Activated CD4-positive, alpha-beta T cell treated with anti-CD3 and anti-CD28 coated beads, Interleukin-2, amount 50 U/mL, for 4 hours (primary cell): Measurements from ENCODE around the gene CTRB1.
"Not testable (repeated sequence)": the region's sequence is repeated elsewhere in the genome, so short reads cannot be mapped to it uniquely, and the experiment has no call there.

ENCODE experiments used
- DNase-seq, 2 experiments: peaks; one replicate each; pipeline ENCODE4 v3.0.0-alpha.2; 2020

CTRB1 gene

DNA sequence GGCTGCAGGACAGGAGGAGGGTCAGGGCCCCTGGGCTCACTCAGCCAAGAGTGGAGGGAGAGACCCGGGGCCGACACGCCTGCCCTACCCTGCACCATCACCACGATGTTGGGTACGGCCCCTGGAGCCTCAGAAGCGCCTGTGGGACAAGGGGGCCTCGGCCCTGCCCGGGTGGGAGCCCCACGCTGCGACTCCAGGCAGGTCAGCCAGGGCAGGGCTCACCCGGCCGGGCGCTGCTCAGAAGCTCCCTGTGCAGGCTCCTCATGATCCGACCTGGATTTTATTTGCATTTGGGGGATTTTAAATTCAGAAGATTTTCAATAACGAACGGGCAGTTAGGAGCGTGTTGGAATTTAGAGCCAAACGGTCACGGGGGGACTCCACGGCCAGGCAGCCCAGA, 13.9 kb upstream of the CTRB1 start:
- not testable (repeated sequence) for DNase-seq

DNA sequence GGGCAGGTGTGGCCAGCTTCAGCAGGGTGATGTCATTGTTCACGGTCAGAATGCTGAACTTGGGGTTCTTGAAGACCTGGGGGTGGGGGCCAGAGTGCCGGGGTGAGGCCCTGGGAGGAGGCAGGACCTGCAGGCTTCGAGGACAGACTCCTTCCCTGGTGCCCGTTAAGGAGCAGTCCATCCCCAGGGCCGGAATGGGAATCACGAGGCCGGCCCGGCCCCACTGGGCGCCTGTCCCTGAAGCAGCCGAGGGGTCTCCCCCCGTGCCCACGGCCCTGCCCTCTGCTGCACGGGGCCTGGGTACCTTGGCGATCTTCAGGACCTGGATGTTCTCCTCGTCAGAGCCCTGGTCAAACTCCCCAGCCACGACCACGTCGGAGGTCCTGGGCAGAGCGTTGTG, 13.3 kb upstream of the CTRB1 start:
- DNase-seq = not testable (repeated sequence)

DNA sequence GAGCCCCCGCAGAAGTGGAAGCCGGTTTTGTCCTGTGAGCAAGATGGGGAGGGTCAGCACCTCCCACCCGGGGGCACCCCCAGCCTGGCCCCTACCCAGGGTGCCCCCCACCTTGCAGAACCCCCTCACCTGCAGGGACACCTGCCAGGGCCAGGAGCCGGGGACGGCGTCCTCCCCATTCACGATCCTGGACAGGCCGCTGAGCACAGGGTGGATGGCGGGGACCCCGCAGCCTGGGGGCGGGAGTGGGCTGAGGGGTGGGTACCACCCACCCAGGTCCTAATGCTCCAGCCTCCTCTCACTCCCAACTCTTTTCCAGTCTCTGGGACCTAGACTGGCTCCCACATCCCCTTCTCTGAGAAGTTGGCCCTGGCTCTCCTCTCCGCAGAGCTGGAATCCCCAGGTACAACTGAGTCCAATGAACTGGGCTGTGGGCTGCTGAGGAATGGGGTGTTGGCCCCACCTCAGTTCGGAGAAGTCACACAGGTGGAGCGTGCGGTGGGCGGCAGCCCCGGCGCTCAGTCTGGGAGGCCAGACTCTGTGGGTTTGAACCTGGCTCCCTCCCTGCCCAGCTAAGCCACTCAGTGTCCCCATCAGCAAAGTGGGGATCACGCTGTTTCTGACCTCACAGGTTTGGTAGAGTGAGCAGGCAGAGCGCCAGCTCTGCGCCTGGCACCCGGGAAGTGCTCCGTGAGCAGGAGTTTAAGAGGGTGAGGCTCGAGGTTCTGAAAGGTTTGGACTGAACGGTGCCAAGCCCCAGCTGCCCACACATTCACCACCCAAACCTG, 12.6 kb upstream of the CTRB1 start:
- not testable (repeated sequence) for DNase-seq

DNA sequence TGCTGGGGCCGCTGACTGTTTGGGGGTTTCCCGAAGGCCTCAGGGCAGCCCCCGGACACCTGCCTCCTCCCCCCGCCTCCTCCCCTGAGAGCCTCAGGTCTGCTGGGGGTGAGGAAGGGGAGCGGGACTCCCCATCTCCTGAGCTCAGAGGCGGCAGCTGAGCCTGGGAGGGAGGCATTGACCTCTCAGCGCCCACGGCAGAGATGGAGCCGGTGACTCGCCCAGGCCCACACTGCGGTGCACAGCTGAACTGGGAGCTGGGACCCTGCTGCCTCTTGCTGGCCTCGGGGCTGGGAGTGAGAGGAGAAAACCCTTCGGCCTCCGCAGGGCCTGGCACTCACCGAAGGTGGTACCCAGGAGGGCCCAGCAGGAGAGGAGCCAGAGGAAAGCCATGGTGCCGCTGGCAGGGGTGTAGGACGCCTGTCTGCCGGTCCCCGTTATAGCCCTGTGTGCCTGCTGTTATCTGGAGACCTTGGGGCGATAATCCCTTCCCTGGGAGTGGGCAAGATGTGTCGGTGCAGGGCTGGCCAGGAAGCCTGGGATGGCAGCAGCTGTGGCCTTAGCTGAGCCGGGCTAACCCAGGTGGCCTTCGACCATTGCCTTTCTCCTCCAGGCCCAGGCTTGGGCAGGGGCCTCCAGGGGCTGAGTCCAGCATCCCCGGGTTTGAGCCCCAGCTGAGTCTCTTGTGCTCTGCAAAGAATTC, 11.9 kb upstream of the CTRB1 start, which contains the start of gene CTRB2:
TSS of gene CTRB2 (minus strand) at position 413 of the 703 bp plus-strand sequence. CDS start at position 393, 20 bp downstream.
- no peak for DNase-seq

DNA sequence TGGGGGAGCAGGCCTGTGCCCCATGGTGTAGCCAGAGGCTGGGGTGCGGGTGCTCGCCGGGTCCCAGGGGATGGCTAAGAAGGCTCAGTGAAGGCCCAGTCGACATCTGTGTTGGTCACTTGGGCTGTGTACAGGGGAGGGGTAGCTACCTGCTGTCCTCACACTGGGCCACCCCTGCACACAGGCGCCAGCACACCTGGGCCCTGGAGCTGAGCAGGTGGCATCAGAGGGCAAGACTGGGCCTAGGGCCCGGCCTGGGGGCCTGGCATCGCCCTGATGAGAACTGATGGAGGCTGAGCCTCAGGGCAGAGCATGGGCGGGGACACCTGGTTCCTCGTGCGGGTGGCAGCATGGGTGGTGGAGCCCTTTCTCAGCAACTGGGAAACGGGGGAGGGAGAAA, 11.0 kb upstream of the CTRB1 start:
- DNase-seq = no peak

DNA sequence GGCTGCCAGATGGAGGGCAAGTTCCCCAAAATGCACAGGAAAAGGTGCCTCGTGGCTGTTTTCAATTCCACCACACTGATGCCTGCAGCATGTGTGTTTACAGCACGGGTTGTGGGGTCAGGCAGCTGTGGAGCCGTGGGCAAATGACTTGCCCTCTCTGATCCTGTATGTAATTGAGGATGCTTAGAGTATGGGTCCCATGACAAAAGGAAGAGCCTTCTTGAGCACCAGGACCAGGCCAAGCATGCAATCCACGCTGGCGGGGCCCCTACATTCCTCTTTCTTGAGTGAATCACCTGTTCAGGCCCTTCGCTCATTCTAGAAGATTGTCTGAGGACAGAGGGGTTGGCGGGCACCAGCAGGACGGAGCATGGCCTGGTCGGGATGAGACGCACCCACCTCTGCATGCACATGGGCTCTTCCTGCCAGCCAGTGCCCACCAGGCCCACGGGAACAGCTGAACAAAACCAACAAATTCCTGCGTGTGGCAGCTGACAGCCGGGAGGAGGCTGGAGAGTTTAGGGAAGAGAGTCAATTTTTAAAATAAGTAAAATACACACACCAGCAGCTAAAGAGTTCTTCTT, 10.5 kb upstream of the CTRB1 start:
- no peak for DNase-seq

DNA sequence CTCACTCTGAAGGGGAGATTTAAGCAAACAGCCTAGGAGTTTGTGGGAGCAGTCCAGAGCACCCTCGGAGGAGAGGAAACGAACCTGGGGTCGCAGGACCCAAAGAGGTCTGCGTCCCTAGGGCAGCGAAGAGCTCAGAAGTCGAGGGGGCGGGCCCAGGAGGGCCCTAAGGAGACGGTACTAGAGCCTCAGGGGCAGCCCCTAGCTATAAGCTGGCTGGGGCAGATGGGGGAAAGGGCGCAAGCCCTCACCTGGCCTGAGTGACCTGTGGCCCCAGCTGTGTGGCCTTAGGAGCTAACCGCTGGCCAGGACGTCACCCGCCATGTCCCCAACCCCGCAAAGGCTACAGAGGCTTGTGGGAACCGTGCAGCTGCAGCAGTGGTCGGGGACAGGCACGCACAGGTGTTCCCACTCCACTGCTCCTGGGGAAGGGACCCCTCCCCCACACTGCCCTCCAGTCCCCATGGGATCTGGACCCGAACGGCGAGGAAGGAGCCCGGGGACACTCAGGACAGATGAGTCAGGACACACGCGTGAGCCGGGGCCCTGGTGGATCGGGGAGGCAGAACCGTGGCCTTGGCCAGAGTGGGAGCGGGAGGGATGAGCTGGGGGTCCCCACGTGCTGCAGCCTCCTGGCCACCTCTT, 9.8 kb upstream of the CTRB1 start:
- DNase-seq = no peak

DNA sequence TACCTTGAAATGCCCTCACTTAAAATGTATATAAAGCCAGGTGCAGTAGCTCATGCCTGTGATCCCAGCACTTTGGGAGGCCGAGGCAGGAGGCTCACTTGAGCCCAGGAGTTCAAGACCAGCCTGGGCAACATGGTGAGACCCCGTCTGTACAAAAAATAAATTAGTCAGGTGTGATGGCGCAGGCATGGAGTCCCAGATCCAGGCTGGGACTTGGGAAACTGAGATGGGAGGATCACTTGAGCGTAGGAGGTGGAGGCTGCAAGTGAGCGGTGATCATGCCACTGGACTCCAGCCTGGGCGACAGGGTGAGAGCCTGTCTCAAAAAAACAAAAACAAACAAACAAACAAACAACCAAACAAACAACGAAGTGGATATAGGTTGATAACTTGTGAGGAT, 9.3 kb upstream of the CTRB1 start:
- not testable (repeated sequence) for DNase-seq

DNA sequence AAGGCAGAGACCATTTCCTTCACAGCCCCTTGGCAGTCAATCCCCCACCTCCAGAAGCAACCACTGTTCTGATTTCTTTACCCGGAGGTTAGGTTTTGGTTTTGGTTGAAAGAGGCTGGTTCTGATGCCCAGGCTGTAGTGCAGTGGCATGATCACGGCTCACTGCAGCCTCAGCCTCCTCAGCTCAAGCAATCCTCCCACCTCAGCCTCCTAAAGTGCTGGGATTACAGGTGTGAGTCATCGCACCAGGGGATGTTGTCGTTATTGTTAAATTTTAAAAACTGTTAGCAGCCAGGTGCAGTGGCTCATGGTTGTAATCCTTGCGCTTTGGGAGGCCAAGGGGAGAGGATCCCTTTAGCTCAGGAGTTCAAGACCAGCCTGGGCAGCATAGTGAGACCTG, 8.8 kb upstream of the CTRB1 start:
- DNase-seq = no peak

DNA sequence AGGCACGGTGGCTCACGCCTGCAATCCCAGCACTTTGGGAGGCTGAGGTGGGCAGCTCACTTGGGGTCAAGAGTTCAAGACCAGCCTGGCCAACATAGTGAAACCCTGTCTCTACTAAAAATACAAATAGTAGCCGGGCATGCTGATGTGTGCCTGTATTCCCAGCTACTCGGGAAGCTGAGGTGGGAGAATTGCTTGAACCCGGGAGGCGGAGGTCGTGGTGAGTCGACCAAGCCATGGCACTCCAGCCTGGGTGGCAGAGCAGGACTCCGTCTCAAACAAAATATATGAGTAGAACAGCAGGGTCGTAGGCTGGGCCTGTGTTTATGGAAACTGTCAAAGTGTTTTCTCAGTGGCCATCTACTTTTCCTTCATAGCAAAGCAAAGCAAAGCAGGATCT, 7.5 kb upstream of the CTRB1 start:
- not testable (repeated sequence) for DNase-seq

DNA sequence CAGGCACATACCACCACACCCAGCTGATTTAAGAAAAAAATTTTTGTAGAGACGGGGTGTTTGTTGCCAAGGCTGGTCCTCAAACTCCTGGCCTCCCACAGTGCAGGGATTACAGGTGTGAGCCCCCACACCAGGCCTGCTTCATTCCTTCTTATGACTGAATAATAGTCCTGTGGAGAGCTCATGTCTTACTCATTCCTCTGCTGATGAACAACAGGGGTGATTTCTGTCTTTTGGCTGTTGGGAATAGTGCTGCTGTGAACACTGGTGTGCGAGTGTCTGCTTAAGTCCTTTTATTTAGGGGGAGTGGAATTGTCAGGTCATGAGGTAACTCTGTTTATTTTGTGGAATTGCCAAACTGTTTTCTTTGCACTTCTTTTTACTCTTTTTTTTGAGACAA, 2.7 kb upstream of the CTRB1 start:
- no peak for DNase-seq

DNA sequence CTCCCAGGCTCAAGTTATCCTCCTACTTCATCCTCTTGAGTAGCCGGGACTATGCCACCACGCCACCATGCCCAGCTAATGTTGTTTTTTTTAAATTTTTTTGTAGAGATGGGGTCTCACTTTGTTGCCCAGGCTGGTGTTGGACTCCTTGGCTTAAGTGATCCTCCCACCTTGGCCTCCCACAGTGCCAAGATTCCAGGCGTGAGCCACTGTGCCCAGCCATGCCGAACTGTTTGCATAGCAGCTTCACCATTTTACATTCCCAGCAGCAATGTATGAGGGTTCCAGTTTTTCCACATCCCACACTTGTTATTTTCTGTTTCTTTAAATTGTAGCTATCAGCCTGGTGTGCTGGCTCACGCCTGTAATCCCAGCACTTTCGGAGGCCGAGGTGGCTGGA, 2.2 kb upstream of the CTRB1 start:
- no peak for DNase-seq

DNA sequence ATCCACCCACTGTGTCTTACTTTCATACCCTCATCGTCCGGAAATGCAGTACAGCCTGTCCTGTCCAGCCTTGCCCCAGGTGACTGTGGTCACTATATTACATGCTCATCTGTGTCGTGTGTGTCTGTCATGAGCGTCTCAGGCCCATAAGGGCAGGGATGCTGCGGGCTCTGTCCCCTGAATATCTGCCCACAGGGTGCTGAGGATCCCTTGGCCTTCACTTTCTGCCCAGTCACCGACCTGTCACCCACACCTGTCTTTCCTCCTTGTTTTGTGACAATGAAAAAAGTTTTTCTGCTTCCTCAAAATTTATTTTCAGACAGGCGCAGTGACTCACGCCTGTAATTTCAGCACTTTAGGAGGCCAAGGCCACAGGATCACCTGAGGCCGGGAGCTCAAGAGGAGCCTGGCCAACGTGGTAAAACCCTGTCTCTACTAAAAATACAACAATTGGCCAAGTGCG, 1.4 kb upstream of the CTRB1 start:
- no peak for DNase-seq

DNA sequence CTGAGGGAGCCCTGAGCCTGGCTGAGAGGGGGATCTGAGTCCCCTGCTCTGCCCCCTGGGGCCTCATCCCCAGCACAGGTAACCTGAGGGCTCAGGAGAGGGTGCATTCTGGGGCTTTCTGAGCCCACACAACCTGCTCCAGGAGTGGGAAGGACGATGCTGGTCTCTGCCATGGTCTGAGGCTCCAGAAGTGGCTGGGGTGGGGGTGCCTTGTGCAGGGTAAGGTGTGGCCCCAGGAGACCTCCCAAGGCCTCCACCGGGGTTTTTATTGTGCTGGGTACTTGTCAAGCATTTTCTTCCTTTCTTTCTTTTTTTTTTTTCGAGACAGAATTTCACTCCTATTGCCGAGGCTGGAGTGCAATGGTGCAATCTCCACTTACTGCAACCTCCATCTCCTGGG, 300 bp downstream of the CTRB1 start:
- DNase-seq = no peak

DNA sequence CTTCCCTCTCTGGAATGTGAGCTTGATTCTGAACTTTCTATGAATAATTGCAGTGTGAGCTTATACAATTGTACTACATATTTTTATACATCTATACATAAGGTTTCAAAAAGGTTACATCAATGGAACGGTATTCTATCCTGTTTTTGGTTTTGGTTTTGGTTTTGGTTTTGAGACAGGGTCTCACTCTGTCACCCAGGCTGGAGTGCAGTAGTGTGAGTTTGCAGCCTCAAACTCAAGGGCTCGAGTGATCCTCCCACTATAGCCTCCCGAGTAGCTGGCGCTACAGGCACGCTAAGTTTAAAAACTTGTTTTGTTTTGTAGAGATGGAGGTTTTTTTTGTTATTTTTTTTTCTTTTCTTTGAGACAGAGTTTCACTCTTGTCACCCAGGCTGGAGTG, 1.1 kb downstream of the CTRB1 start:
- no peak for DNase-seq

DNA sequence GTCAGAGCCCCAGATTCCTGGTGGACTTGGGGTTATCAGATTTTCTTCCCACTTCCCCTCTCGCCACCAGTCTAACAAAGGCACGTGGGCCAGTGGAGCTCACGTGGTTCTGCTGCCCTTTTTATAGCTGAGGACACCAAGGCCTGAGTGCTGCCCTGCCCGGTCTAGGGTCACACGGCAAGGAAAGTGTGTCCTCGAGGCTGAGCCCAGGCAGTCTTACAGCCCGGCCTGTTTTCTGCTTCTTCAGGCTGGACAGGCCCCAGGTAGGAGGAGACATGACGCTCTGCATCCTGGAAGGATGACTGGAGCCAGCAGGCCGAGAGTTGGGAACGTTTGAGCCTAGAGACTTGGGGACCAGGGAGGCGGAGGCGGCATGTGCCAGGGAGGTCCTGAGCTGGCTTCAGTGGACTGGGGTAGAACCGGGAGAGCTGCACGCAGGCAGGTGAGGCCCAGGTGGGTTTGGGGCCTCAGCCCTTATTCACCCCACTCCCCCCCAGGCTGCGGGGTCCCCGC, 3.5 kb downstream of the CTRB1 start:
- DNase-seq = no peak

DNA sequence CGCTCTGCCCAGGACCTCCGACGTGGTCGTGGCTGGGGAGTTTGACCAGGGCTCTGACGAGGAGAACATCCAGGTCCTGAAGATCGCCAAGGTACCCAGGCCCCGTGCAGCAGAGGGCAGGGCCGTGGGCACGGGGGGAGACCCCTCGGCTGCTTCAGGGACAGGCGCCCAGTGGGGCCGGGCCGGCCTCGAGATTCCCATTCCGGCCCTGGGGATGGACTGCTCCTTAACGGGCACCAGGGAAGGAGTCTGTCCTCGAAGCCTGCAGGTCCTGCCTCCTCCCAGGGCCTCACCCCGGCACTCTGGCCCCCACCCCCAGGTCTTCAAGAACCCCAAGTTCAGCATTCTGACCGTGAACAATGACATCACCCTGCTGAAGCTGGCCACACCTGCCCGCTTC, 4.3 kb downstream of the CTRB1 start:
- DNase-seq = not testable (repeated sequence)

DNA sequence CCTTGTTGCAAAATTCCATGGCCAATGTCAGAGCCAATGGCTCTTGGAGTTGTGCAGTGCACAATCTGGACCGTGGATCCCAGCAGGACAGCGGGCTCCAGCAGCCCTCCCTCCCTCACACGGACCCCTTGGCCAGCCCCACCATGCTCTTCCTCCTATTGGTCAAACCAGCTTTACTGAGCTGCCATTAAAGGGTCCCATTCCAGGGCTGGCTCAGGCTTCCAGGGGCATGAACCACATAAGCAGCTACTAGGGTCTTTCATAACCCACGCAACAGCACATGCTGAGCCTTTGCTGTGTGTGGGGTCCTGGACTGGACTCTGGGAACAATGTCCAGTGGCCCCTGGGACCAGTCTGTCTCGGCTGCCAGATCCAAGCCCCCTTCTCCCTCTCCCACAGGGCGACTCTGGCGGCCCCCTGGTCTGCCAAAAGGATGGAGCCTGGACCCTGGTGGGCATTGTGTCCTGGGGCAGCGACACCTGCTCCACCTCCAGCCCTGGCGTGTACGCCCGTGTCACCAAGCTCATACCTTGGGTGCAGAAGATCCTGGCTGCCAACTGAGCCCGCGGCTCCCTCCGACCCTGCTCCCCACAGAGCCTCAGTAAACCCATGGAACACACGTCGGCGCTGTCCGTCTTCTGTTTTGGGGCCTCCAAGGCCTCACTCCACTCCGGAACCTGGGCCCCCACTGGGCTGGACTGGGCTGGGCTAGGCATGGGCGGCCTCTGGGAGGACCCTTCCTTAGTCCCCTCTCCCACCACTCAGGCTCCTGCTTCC, 5.7 kb downstream of the CTRB1 start:
- DNase-seq = no peak

DNA sequence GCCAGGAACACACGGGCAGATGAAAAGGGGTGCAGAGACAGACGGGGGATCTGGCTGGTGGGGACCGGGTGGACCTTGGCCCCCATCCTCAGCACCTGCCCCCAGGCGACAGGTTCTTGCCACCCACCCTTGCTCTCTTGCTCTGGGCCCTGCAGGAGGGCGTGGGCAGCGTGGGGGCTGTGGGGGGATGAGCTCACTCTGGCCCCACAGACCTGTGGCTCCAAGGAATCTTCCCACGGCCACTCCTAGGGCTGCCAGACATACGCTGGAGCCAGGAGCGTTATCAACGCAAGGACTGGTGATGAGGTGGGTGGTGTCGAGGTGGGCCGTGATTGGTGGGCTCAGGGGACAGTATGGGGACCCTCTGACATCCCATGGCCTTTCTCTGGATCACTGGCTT, 6.3 kb downstream of the CTRB1 start:
- DNase-seq = no peak

DNA sequence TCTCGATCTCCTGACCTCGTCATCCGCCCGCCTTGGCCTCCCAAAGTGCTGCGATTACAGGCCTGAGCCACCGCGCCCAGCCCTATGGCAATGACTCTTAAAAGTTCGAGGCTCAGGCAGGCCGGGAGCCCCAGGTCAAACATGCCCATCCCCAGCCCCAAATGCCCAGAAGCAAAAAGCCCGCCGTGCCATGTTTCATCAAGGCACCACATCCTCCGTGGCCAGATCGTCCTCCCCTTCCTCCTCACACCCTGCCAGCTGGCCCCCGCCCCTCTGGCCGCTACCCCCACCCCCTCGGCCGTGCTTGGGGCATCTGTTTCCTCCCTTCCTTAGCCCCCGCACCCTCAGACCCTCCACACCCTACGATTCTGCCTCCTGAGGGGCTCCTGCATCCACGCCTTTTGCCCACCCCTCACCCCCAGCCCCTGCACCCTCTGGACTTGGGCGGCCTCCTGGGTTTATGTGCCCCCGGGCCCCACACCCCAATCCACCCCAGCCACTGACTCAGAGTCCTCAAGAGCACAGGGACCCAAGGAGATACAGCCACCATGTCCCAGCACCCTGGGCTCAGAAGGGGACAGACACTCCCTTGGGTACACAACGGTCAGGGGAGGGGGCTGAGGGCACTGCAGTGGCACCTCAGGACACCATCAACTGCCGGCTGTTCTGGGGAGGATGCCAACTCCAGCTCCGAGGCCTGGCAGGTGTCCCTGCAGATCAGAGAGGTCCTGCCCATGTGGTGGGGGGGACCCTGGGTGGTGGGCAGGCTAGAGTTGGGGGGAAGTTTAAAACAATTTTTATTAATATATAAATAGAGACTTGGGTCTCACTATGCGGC, 7.1 kb downstream of the CTRB1 start:
- DNase-seq = no peak
